ENCODE results near the gene FOXP2. TPM values are rescaled to one million over a fixed set of nuclear protein-coding genes. Genes with fewer than 3 reads are reported as not detected.

FOXP2 gene
- total and polyA plus RNA-seq, 9 of the 15 experiments (the other 6 are each of a cell fraction or from before 2014, with no cell fraction given) = not detected

DNA sequence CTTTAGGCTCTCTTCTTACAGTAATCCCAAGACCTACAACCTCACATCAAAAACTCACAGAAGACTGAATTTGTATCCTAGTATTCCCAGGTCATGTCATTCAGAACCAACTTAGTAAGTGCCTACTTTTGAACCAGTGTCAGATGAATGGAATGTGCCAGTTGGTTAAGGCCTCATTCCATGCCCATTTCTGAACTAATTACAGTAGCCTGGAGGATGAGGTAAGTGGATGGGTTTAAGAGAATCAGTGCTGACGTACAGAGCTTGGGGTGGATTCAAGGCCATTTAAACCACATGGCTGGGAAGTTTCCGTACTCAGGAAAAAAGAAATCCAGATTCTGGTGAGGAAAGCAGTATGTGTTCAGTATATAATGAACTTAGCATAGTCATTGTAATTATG lies 21.9 kb upstream of the FOXP2 start:
- intact Hi-C loops (cut with micrococcal nuclease) (no loop called here), in situ Hi-C loops (cut with MboI) (no loop called here)
- Histone ChIP-seq H2AFZ (ENCODE audit: low read depth, low read length) (no peak overlapping the region), H3K36me3 (ENCODE audit: control insufficient read depth, insufficient read depth, low read length) (no peaks in the 10 kb centered on the region), H4K20me1 (replicated peaks; ENCODE audit: control insufficient read depth, insufficient read depth, low read length) (no peaks in the 10 kb centered on the region), H3K4me1 (replicated peaks in 1 of 2; ENCODE audit: control insufficient read depth in 2 of 2, insufficient read depth in 2 of 2, low read length in 2 of 2) (no peaks in the 10 kb centered on the region), H3K9me1 (ENCODE audit: control insufficient read depth, insufficient read depth, low read length) (no peaks in the 10 kb centered on the region), H3K79me2 (ENCODE audit: control insufficient read depth, insufficient read depth, low read length) (no peaks in the 10 kb centered on the region), H3K9me3 (replicated peaks; ENCODE audit: control insufficient read depth, insufficient read depth, low read depth, low read length) (peaks cover 4% of the 10 kb centered on the region; the same call in 1 of the 2 replicates), H3K27me3 (ENCODE audit: control insufficient read depth in 2 of 2, insufficient read depth in 2 of 2, low read length in 2 of 2) (no peaks in the 10 kb centered on the region), H3K9ac (ENCODE audit: insufficient read depth in 1 of 2, low read depth in 2 of 2, low read length in 2 of 2) (no peak overlapping the region), H3K4me3 (no peak overlapping the region), H3K4me2 (ENCODE audit: insufficient read depth, low read length) (no peak overlapping the region), H3K27ac (ENCODE audit: extremely low read depth, low read depth, low read length) (no peak overlapping the region)
- ChIA-PET CTCF (ENCODE audit: low intra/inter-chr PET ratio) (no interaction called here), POLR2A (no interaction called here)
- no peak for DNase-seq (ENCODE audit: extremely low read depth in 1 of 4, low spot score in 3 of 4)
- no TSS peak for BruUV-seq (replicated peaks)
- TF ChIP-seq NEUROD1 (IDR thresholded peaks at IDR 0.05; ENCODE audit: borderline replicate concordance, low read depth, low read length, partially characterized antibody) = no peak
- no peak for TF ChIP-seq ZNF436 (CRISPR knock-in tag; IDR thresholded peaks at IDR 0.05)
- TF ChIP-seq NFE2 (IDR thresholded peaks at IDR 0.05; ENCODE audit: low read depth) = no peak
- no peak for TF ChIP-seq ZNF217 (CRISPR knock-in tag; IDR thresholded peaks at IDR 0.05)
- no peak for TF ChIP-seq KLF10 (CRISPR knock-in tag; IDR thresholded peaks at IDR 0.05)
- no peak for TF ChIP-seq HOXB6 (CRISPR knock-in tag; IDR thresholded peaks at IDR 0.05; ENCODE audit: borderline replicate concordance)
- TF ChIP-seq RBM39 (optimal IDR thresholded peaks at IDR 0.05; ENCODE audit: low read depth, low read length) = no peak
- TF ChIP-seq DPF2 (IDR thresholded peaks at IDR 0.05) = no peak
- no peak for FAIRE-seq
- 0% methylated on average over 2 of the region's 2 CpGs for WGBS (ENCODE audit: insufficient coverage, low coverage, missing lambda C conversion rate)
- ATAC-seq = no peak
